ENCODE results near the gene SEBOX. TPM values are rescaled to one million over a fixed set of nuclear protein-coding genes. Genes with fewer than 3 reads are reported as not detected.

The SEBOX gene
- total and polyA plus RNA-seq, 2 of the 8 experiments (the other 6 are each of a cell fraction or from before 2014, with no cell fraction given): not detected

GRCh38 chr17:28379814-28380801, 15.1 kb upstream of the SEBOX start (continued):
- TF ChIP-seq CHD7 (IDR thresholded peaks at IDR 0.05; ENCODE audit: insufficient replicate concordance, low read length): no peak
- TF ChIP-seq SAP30 (IDR thresholded peaks at IDR 0.05; ENCODE audit: insufficient read depth, insufficient replicate concordance, low read length): no peak
- TF ChIP-seq SIX5 (IDR thresholded peaks at IDR 0.05; ENCODE audit: low read depth, low read length): no peak
- TF ChIP-seq SUZ12 (IDR thresholded peaks at IDR 0.05; ENCODE audit: low read length): no peak
- TF ChIP-seq POLR2AphosphoS5 (IDR thresholded peaks at IDR 0.05; ENCODE audit: low read depth, low read length): no peak
- TF ChIP-seq KDM5A (IDR thresholded peaks at IDR 0.05; ENCODE audit: low read length): no peak
